ENCODE data around the gene MRRF. TPM values are rescaled to one million over a fixed set of nuclear protein-coding genes. Genes with fewer than 3 reads are reported as not detected.

Gene MRRF
- total RNA-seq, 1 experiment from 2014 or later, result 42.3 TPM

DNA sequence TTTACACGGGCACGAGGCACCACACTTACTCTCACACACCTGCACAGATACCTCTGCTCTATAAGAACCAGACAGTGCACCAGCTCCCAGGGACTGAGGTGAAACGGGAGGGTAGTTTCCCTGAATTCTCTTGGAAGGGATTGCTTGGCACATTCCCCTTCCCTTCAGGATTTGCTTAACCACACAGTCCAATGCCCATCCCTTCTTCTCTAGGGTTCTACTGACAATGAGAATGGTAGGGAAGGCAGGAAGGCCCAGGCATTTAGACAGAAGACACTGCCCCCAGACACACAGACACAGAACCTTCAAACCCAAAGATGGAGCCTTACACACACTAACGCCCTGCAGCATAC lies 35.2 kb upstream of the MRRF start:
- no peak for ATAC-seq
- Mint-ChIP-seq H3K27ac (no peak overlapping the region), H3K9me3 (no peaks in the 10 kb centered on the region), H3K4me3 (no peak overlapping the region), H3K4me1 (peaks cover 32% of the 10 kb centered on the region), H3K36me3 (peaks cover 5% of the 10 kb centered on the region; the same call in 1 of the 2 replicates), H3K27me3 (ENCODE audit: low read depth) (peaks cover 52% of the 10 kb centered on the region)
- POLR2A ChIA-PET, result no interaction called here
- TF ChIP-seq ZNF317 (CRISPR knock-in tag; IDR thresholded peaks at IDR 0.05; ENCODE audit: borderline replicate concordance, low read depth) (no peak), ETV6 (CRISPR knock-in tag; IDR thresholded peaks at IDR 0.05) (no peak), SP1 (CRISPR knock-in tag; conservative IDR thresholded peaks at IDR 0.05) (no peak), CBFB (CRISPR knock-in tag; IDR thresholded peaks at IDR 0.05; ENCODE audit: low read depth) (no peak), STAT6 (CRISPR knock-in tag; conservative IDR thresholded peaks at IDR 0.05; ENCODE audit: low read depth) (no peak), JAZF1 (CRISPR knock-in tag; IDR thresholded peaks at IDR 0.05) (no peak), ESRRA (CRISPR knock-in tag; IDR thresholded peaks at IDR 0.05; ENCODE audit: borderline replicate concordance) (no peak), MAX (CRISPR knock-in tag; IDR thresholded peaks at IDR 0.05) (no peak), CREB1 (CRISPR knock-in tag; IDR thresholded peaks at IDR 0.05) (no peak), CTCF (IDR thresholded peaks at IDR 0.05) (no peak), EMX1 (CRISPR knock-in tag; IDR thresholded peaks at IDR 0.05) (no peak), CREM (CRISPR knock-in tag; IDR thresholded peaks at IDR 0.05) (no peak), GRHL2 (CRISPR knock-in tag; IDR thresholded peaks at IDR 0.05; ENCODE audit: insufficient replicate concordance, severe bottlenecking) (no peak)
- TF ChIP-seq, protein P1, sequence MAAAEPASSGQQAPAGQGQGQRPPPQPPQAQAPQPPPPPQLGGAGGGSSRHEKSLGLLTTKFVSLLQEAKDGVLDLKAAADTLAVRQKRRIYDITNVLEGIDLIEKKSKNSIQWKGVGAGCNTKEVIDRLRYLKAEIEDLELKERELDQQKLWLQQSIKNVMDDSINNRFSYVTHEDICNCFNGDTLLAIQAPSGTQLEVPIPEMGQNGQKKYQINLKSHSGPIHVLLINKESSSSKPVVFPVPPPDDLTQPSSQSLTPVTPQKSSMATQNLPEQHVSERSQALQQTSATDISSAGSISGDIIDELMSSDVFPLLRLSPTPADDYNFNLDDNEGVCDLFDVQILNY (CRISPR knock-in tag; IDR thresholded peaks at IDR 0.05), result no peak
- TF ChIP-seq, protein P2, sequence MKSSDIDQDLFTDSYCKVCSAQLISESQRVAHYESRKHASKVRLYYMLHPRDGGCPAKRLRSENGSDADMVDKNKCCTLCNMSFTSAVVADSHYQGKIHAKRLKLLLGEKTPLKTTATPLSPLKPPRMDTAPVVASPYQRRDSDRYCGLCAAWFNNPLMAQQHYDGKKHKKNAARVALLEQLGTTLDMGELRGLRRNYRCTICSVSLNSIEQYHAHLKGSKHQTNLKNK (CRISPR knock-in tag; IDR thresholded peaks at IDR 0.05), result no peak
- CTCF ChIA-PET, result interaction anchor here (0.8 to 1.5 kb wide), 3 partner anchors 105 to 130 kb away, joined by 3 to 8 read pairs (median 3); no protein-coding TSS in a partner anchor
- DNase-seq (ENCODE audit: low spot score), result no peak

- Mint-ChIP-seq H3K36me3 (no peaks in the 10 kb centered on the region), H3K9me3 (no peaks in the 10 kb centered on the region), H3K27ac (no peak overlapping the region), H3K27me3 (ENCODE audit: low read depth) (peaks cover 18% of the 10 kb centered on the region), H3K4me3 (no peak overlapping the region), H3K4me1 (peaks cover 10% of the 10 kb centered on the region)
- TF ChIP-seq PRDM15 (CRISPR knock-in tag; IDR thresholded peaks at IDR 0.05) (no peak), ZNF121 (CRISPR knock-in tag; IDR thresholded peaks at IDR 0.05) (no peak), USF2 (CRISPR knock-in tag; IDR thresholded peaks at IDR 0.05) (no peak), RELA (CRISPR knock-in tag; IDR thresholded peaks at IDR 0.05; ENCODE audit: borderline replicate concordance) (no peak), SMAD4 (CRISPR knock-in tag; IDR thresholded peaks at IDR 0.05) (no peak), MLX (CRISPR knock-in tag; IDR thresholded peaks at IDR 0.05) (no peak), CBFB (CRISPR knock-in tag; IDR thresholded peaks at IDR 0.05; ENCODE audit: low read depth) (no peak), NR1H2 (CRISPR knock-in tag; IDR thresholded peaks at IDR 0.05) (no peak), MYBL2 (CRISPR knock-in tag; IDR thresholded peaks at IDR 0.05) (no peak), NFE2L1 (CRISPR knock-in tag; IDR thresholded peaks at IDR 0.05) (no peak), CREM (CRISPR knock-in tag; IDR thresholded peaks at IDR 0.05) (no peak)
- ChIA-PET CTCF (interaction anchor here (0.6 to 1.8 kb wide), 2 partner anchors 105 to 110 kb away, joined by 3 to 6 read pairs; no protein-coding TSS in a partner anchor), POLR2A (no interaction called here)
- DNase-seq (ENCODE audit: low spot score) (no peak), ATAC-seq (no peak)
These were observed 31.8 kb upstream of the MRRF start for GRCh38 chr9:122232796-122233306.
